Neural crest cell (in vitro differentiated cells): Measurements from ENCODE around the gene CERS6. TPM values are rescaled to one million over a fixed set of nuclear protein-coding genes. Genes with fewer than 3 reads are reported as not detected.
"Not testable (repeated sequence)": the region's sequence is repeated elsewhere in the genome, so short reads cannot be mapped to it uniquely, and the experiment has no call there.

ENCODE experiments used
- DNase-seq: peaks from one replicate; pipeline ENCODE4 v3.0.0; 2021; ENCODE audit warnings: low read depth, mixed read lengths, low spot score
- H3K27ac Mint-ChIP-seq: one replicate; pipeline ENCODE4 v1.8.0; 2021; ENCODE audit warnings: mild to moderate bottlenecking, mixed read lengths; ENCODE audit not compliant: unreplicated experiment
- H3K27me3 Mint-ChIP-seq: 2 replicates; pipeline ENCODE4 v1.8.0; 2021; ENCODE audit warnings: low read depth, mild to moderate bottlenecking, mixed read lengths
- H3K36me3 Mint-ChIP-seq: 2 replicates; pipeline ENCODE4 v1.8.0; 2021; ENCODE audit warnings: low read depth, mild to moderate bottlenecking, mixed read lengths
- H3K4me1 Mint-ChIP-seq: 2 replicates; pipeline ENCODE4 v1.8.0; 2021; ENCODE audit warnings: mixed read lengths
- H3K4me3 Mint-ChIP-seq: one replicate; pipeline ENCODE4 v1.8.0; 2021; ENCODE audit warnings: mild to moderate bottlenecking, mixed read lengths
- H3K9me3 Mint-ChIP-seq: 2 replicates; pipeline ENCODE4 v1.8.0; 2021; ENCODE audit warnings: mixed read lengths
- CTCF ChIP-seq: fragments of 200-600 bp; sonication (generic); conservative IDR thresholded peaks from 2 replicates; pipeline ENCODE4 v1.5.0; 2021; ENCODE audit warnings: antibody characterized with exemption, mild to moderate bottlenecking
- total RNA-seq: library from RNA; stranded (reverse); gene quantifications from 2 replicates; pipeline ENCODE4 v1.2.1, GENCODE V29; 2021

The CERS6 gene
- total RNA-seq, 1 donor from 2014 or later = 27.4 TPM

DNA sequence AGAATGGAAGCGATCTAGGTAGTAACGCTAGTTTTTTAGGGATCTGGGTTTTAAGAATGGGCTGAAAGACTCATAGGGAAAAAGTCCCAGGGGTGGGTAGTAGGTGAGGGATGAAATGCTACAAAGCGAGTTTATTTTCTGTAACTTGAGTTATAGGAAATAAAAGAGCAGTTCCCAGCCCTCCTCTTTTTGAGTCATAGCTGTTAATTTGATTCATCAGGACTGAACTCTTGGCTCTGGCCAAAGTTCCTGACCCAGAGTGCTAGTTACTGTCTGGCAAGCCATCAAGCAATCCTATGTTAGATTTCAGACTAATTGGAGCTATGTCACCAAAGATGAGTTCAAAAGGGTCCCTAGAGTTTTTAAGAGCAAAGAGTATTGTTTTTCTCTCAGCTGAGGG lies 328.9 kb downstream of the CERS6 start:
- no peak overlapping the region for H3K27ac Mint-ChIP-seq
- peaks cover 3% of the 10 kb centered on the region for H3K36me3 Mint-ChIP-seq
- no peak for TF ChIP-seq CTCF
- DNase-seq = no peak
- H3K4me3 Mint-ChIP-seq = no peak overlapping the region
- peaks cover 7% of the 10 kb centered on the region for H3K9me3 Mint-ChIP-seq
- H3K4me1 Mint-ChIP-seq = peaks cover 14% of the 10 kb centered on the region
- no peaks in the 10 kb centered on the region for H3K27me3 Mint-ChIP-seq

DNA sequence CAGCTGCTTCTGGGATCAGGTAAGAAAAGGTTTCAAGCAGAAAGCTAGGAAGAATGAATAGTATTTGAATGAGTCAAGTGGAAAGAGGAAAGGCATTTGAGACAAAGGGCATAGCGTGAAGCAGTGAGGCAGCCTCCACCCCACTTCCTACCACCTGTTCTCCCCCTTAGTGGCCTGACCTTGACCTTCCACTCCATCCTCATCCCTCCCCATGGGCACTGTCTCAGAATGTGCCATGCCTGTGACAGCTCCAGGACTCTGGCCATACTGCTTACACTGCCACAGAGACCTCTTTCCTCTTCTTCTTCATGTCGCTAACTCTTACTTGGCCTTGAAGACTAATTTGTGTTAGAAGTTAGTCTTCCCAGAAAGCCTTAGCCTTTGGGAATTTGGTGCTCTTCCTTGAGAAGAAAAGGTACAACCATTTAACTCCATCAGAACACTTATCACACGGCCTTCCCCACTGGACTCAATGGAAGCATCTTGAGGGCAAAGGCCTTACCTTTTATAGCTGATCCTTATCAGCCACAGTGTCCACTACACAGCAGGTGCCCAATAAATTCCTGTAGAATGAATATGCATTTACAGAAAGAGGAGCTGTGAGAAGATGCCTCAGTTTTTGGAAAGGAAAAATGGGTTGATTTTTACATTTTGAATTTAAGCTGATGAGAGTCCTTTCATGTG lies 331.2 kb downstream of the CERS6 start:
- no peak for DNase-seq
- Mint-ChIP-seq H3K36me3 (no peaks in the 10 kb centered on the region), H3K9me3 (peaks cover 10% of the 10 kb centered on the region), H3K27me3 (no peaks in the 10 kb centered on the region), H3K27ac (no peak overlapping the region), H3K4me1 (no peaks in the 10 kb centered on the region), H3K4me3 (no peak overlapping the region)
- no peak for TF ChIP-seq CTCF

DNA sequence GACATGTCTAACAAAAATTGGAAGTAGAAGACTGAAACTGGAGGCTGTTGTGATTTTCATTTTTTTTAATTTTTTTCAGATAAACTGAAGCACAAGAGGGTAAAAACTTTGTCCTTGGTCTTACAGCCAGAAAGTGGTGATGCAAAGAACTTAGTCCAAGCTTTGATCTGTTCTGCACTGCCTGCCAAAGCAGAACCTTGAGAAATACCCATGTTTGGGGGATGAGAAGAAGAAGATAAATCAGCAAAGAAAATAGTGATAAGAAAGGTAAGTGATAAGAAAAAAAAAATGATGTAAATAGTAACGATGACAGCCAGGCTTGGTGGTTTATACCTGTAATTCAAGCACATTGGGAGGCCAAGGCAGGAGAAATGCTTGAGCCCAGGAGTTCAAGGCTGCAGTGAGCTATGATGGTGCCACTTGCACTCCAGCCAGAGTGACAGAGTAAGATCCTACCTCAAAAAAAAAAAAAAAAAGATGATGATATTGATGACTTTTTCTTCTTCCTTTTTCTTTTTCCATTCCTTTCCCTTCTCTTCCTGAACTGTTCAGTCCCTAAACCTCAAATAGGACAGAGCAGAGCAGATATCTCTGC lies 331.8 kb downstream of the CERS6 start:
- Mint-ChIP-seq H3K27me3 (no peaks in the 10 kb centered on the region), H3K36me3 (no peaks in the 10 kb centered on the region), H3K27ac (no peak overlapping the region), H3K4me1 (no peaks in the 10 kb centered on the region), H3K4me3 (no peak overlapping the region), H3K9me3 (peaks cover 12% of the 10 kb centered on the region)
- no peak for TF ChIP-seq CTCF
- DNase-seq = no peak

GRCh38 chr2:168789776-168790175 lies 333.7 kb downstream of the CERS6 start:
- H3K4me1 Mint-ChIP-seq = no peaks in the 10 kb centered on the region
- no peak overlapping the region for H3K4me3 Mint-ChIP-seq
- no peak for DNase-seq
- no peak for TF ChIP-seq CTCF
- H3K36me3 Mint-ChIP-seq = no peaks in the 10 kb centered on the region
- H3K27ac Mint-ChIP-seq = no peak overlapping the region
- peaks cover 11% of the 10 kb centered on the region for H3K9me3 Mint-ChIP-seq
- H3K27me3 Mint-ChIP-seq = no peaks in the 10 kb centered on the region

DNA sequence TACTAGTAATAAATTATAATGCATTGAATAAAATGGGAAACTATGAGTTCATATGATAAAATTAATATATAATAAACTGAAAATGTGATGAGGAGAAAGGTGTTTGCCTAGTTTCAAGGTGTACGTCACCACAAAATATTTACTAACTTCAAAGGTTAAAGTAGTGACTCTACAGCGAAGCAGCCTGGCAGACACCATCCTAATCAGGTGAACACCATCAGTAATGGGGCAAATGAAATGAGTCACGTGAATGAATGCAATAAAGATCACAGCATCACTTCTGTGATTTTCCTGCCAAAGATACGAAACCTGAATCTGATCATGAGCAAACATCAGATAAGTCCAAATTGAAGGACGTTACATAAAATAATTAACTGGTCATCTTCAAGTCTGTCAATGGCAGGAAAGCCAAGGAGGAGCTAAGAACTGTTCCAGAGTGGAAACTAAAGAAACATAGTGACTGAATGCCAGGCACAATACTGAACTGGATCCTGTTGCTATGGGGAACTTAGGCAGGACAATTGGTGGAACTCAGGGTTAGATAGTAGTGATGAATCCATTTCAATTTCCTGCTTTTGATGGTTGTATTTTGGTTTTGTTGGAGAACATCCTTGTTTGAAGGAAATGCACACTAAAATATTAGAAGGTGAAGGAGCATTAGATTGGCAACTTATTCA lies 334.3 kb downstream of the CERS6 start:
- H3K4me1 Mint-ChIP-seq = no peaks in the 10 kb centered on the region
- H3K27me3 Mint-ChIP-seq = no peaks in the 10 kb centered on the region
- H3K36me3 Mint-ChIP-seq = no peaks in the 10 kb centered on the region
- H3K9me3 Mint-ChIP-seq = peaks cover 11% of the 10 kb centered on the region
- no peak for TF ChIP-seq CTCF
- DNase-seq = no peak
- H3K27ac Mint-ChIP-seq = no peak overlapping the region
- no peak overlapping the region for H3K4me3 Mint-ChIP-seq

GRCh38 chr2:168791140-168791539 lies 335.1 kb downstream of the CERS6 start:
- not testable (repeated sequence) for H3K27ac Mint-ChIP-seq, H3K27me3 Mint-ChIP-seq, H3K4me3 Mint-ChIP-seq, H3K4me1 Mint-ChIP-seq, DNase-seq, H3K36me3 Mint-ChIP-seq
- H3K9me3 Mint-ChIP-seq = peaks cover 11% of the 10 kb centered on the region
